ENCODE results near the gene OR2V1. TPM values are rescaled to one million over a fixed set of nuclear protein-coding genes. Genes with fewer than 3 reads are reported as not detected.
"Not testable (repeated sequence)": the region's sequence is repeated elsewhere in the genome, so short reads cannot be mapped to it uniquely, and the experiment has no call there.

OR2V1 gene
- total RNA-seq, 1 donor from 2014 or later: not detected

DNA sequence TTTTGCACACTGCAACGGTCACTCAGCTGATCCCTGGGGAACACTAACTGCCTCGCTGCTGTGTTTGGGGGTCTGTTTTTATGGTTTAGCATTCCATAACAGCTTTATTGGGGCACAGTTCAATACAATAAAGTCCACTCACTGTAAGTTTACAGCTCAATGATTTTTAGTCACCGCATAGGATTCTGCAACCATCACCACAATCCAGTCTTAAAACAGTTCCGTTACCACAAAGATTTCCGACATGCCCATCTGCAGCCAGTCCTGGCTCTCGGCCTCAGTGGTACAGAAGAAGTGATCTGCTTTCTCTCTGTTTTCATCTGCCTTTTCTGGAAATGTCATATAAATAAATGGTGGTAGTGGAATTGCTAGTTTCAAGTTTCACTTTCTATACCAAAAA, 40.0 kb upstream of the OR2V1 start:
- Mint-ChIP-seq H3K4me1 (peaks cover 36% of the 10 kb centered on the region), H3K36me3 (no peaks in the 10 kb centered on the region), H3K9me3 (peaks cover 4% of the 10 kb centered on the region), H3K4me3 (peak overlapping the region; percentile 89), H3K27me3 (ENCODE audit: insufficient read depth, low read depth) (peaks cover 87% of the 10 kb centered on the region), H3K27ac (no peak overlapping the region)
- H3K79me2 ChIP-seq (ENCODE audit: low read depth): no peaks in the 10 kb centered on the region
- H3K4me3 ChIP-seq: peak overlapping the region; percentile 63
- no peaks in the 10 kb centered on the region for H3K36me3 ChIP-seq
- no peak overlapping the region for H2AFZ ChIP-seq (replicated peaks)
- no peak overlapping the region for H3K27ac ChIP-seq
- TF ChIP-seq, protein P1, sequence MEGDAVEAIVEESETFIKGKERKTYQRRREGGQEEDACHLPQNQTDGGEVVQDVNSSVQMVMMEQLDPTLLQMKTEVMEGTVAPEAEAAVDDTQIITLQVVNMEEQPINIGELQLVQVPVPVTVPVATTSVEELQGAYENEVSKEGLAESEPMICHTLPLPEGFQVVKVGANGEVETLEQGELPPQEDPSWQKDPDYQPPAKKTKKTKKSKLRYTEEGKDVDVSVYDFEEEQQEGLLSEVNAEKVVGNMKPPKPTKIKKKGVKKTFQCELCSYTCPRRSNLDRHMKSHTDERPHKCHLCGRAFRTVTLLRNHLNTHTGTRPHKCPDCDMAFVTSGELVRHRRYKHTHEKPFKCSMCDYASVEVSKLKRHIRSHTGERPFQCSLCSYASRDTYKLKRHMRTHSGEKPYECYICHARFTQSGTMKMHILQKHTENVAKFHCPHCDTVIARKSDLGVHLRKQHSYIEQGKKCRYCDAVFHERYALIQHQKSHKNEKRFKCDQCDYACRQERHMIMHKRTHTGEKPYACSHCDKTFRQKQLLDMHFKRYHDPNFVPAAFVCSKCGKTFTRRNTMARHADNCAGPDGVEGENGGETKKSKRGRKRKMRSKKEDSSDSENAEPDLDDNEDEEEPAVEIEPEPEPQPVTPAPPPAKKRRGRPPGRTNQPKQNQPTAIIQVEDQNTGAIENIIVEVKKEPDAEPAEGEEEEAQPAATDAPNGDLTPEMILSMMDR (IDR thresholded peaks at IDR 0.05): no peak
- TF ChIP-seq EZH2phosphoT487 (IDR thresholded peaks at IDR 0.05) (no peak), EZH2 (IDR thresholded peaks at IDR 0.05) (no peak)
- no peaks in the 10 kb centered on the region for H3K9me3 ChIP-seq (ENCODE audit: low read depth)
- peaks cover 8% of the 10 kb centered on the region for H3K4me1 ChIP-seq
- peaks cover 99% of the 10 kb centered on the region for H3K27me3 ChIP-seq
- peaks cover 48% of the 10 kb centered on the region for H3F3A ChIP-seq (ENCODE audit: low read depth)
- H4K20me1 ChIP-seq (ENCODE audit: low read depth): peaks cover 12% of the 10 kb centered on the region
- no peak for DNase-seq (ENCODE audit: low spot score)
- peak overlapping the region; percentile 95 for H3K4me2 ChIP-seq
- H3K9ac ChIP-seq: no peak overlapping the region

DNA sequence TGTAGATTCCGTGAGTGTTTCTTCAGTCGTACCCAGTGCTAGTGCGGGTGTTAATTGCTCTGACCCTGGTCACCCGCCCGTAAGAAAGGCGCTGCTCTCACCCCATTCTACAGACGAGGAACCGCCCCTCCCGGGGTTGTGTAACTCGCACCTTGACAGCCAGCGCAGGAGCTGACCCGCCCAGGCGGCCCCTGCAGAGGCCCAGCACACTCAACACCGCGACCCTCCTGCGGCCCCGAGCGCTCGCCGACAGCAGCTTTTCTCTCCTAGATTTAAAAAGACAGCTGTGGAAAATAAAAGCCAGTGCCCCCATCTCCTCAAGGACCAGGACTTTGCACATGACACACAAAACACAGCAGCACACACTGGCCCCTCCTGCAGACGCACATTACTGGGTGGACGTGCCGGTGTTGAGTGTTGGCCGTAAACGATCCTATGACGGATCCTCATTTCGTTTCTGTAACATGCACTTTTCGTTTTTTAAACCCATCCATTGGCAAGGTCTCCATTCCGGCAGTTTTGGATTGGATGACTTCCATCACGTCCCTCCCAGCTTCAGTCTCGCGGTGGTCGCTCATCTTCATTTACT, 39.4 kb upstream of the OR2V1 start:
- peaks cover 87% of the 10 kb centered on the region for H3K27me3 Mint-ChIP-seq (ENCODE audit: insufficient read depth, low read depth)

DNA sequence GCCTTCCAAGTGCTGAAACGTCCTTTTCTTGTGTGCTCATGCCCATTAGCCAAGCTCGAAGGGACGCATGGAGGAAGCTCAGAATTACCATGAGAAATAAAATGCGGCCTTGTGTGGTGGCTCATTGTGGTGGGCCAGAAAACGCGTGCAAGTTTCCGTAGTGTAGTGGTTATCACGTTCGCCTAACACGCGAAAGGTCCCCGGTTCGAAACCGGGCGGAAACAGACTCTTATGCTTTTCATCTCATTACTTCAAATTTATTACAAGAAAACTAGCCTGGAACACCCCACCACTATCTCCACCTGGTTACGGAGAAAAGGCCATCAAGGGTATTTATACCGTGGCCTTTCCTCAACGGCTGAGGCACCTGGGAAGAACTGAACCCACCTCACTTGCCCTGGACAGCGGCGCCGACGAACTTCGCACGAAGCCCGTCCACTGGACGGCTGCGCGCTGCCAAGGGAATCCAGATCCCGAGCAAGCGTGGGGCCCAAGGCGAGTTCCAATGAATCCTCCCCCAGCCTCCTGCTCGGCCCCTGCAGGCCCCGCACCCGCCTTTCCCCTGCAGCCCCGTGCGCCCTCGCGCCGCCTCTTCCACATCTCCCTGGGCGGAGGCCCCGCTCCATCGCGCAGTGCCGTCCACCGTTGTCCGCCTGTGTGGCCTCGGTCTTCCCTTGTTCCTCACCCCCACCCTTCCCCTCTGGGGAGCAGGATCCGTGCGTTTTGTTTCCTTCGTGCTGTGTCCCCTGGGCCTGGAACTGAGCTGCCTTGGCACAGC, 38.7 kb upstream of the OR2V1 start:
- peak; percentile 70 for DNase-seq (ENCODE audit: low spot score)
- Histone ChIP-seq H3K27me3 (peaks cover 100% of the 10 kb centered on the region), H2AFZ (replicated peaks) (peak overlapping the region; percentile 66), H4K20me1 (ENCODE audit: low read depth) (peaks cover 12% of the 10 kb centered on the region), H3F3A (ENCODE audit: low read depth) (peaks cover 47% of the 10 kb centered on the region), H3K4me2 (peak overlapping the region; percentile 95), H3K4me3 (peak overlapping the region; percentile 63)
- not testable (repeated sequence) for H3K79me2 ChIP-seq (ENCODE audit: low read depth); H3K9ac ChIP-seq; H3K9me3 ChIP-seq (ENCODE audit: low read depth); H3K27ac ChIP-seq; H3K9me3 Mint-ChIP-seq; H3K4me1 ChIP-seq; H3K36me3 ChIP-seq; H3K36me3 Mint-ChIP-seq
- peaks cover 36% of the 10 kb centered on the region for H3K4me1 Mint-ChIP-seq
- peak overlapping the region; percentile 77 for H3K27ac Mint-ChIP-seq
- peak; percentile 87 for TF ChIP-seq EZH2phosphoT487 (IDR thresholded peaks at IDR 0.05)
- peak overlapping the region; percentile 89 for H3K4me3 Mint-ChIP-seq
- peaks cover 89% of the 10 kb centered on the region for H3K27me3 Mint-ChIP-seq (ENCODE audit: insufficient read depth, low read depth)

More for the DNA sequence above, 39.4 kb upstream of the OR2V1 start:
- TF ChIP-seq EZH2 (IDR thresholded peaks at IDR 0.05) (peak; percentile 87), EZH2phosphoT487 (IDR thresholded peaks at IDR 0.05) (peak; percentile 85)
- TF ChIP-seq, protein P1 (IDR thresholded peaks at IDR 0.05): no peak
- peak overlapping the region; percentile 89 for H3K4me3 Mint-ChIP-seq
- H3K4me1 Mint-ChIP-seq: peaks cover 36% of the 10 kb centered on the region
- H3K27ac ChIP-seq: no peak overlapping the region
- H3K27ac Mint-ChIP-seq: no peak overlapping the region
- H3K9me3 ChIP-seq (ENCODE audit: low read depth): no peaks in the 10 kb centered on the region
- peak overlapping the region; percentile 95 for H3K4me2 ChIP-seq
- peak; percentile 61 for DNase-seq (ENCODE audit: low spot score)
- peaks cover 51% of the 10 kb centered on the region for H3F3A ChIP-seq (ENCODE audit: low read depth)
- peaks cover 12% of the 10 kb centered on the region for H4K20me1 ChIP-seq (ENCODE audit: low read depth)
- no peaks in the 10 kb centered on the region for H3K36me3 Mint-ChIP-seq
- peak overlapping the region; percentile 66 for H2AFZ ChIP-seq (replicated peaks)
- peaks cover 100% of the 10 kb centered on the region for H3K27me3 ChIP-seq
- H3K9ac ChIP-seq: no peak overlapping the region
- H3K36me3 ChIP-seq: no peaks in the 10 kb centered on the region
- H3K4me3 ChIP-seq: peak overlapping the region; percentile 63
- no peaks in the 10 kb centered on the region for H3K79me2 ChIP-seq (ENCODE audit: low read depth)
- H3K9me3 Mint-ChIP-seq: peaks cover 4% of the 10 kb centered on the region
- H3K4me1 ChIP-seq: peaks cover 8% of the 10 kb centered on the region
